ENCODE results near the gene HTRA3. TPM values are rescaled to one million over a fixed set of nuclear protein-coding genes. Genes with fewer than 3 reads are reported as not detected.
"Not testable (repeated sequence)": the region's sequence is repeated elsewhere in the genome, so short reads cannot be mapped to it uniquely, and the experiment has no call there.

Gene HTRA3
- total RNA-seq, 2 experiments from 2014 or later, result not detected

- Histone ChIP-seq H3K9me3 (ENCODE audit: low read length) (no peaks in the 10 kb centered on the region), H3K9me2 (ENCODE audit: insufficient read depth, low read length) (no peaks in the 10 kb centered on the region), H3K79me2 (ENCODE audit: insufficient read depth, low read depth, low read length) (no peaks in the 10 kb centered on the region), H4K20me1 (ENCODE audit: insufficient read depth, low read length) (no peaks in the 10 kb centered on the region), H3K4me2 (ENCODE audit: low read length) (no peak overlapping the region), H3K4me3 (ENCODE audit: low read depth, low read length, poor library complexity, severe bottlenecking) (no peak overlapping the region), H3K27ac (ENCODE audit: low read depth, low read length, poor library complexity, severe bottlenecking) (no peak overlapping the region), H2AFZ (ENCODE audit: low read length) (no peak overlapping the region), H3K4me1 (ENCODE audit: insufficient read depth, low read length, poor library complexity, severe bottlenecking) (no peaks in the 10 kb centered on the region), H3K36me3 (ENCODE audit: insufficient read depth, low read length) (no peaks in the 10 kb centered on the region)
- TF ChIP-seq, protein P1, sequence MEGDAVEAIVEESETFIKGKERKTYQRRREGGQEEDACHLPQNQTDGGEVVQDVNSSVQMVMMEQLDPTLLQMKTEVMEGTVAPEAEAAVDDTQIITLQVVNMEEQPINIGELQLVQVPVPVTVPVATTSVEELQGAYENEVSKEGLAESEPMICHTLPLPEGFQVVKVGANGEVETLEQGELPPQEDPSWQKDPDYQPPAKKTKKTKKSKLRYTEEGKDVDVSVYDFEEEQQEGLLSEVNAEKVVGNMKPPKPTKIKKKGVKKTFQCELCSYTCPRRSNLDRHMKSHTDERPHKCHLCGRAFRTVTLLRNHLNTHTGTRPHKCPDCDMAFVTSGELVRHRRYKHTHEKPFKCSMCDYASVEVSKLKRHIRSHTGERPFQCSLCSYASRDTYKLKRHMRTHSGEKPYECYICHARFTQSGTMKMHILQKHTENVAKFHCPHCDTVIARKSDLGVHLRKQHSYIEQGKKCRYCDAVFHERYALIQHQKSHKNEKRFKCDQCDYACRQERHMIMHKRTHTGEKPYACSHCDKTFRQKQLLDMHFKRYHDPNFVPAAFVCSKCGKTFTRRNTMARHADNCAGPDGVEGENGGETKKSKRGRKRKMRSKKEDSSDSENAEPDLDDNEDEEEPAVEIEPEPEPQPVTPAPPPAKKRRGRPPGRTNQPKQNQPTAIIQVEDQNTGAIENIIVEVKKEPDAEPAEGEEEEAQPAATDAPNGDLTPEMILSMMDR (conservative IDR thresholded peaks at IDR 0.05; ENCODE audit: low read length), result no peak
- TF ChIP-seq EZH2phosphoT487 (IDR thresholded peaks at IDR 0.05; ENCODE audit: borderline replicate concordance, low read depth, low read length), result no peak
- BruUV-seq (replicated peaks), result no TSS peak
- intact Hi-C loops (cut with micrococcal nuclease; ENCODE audit: unreplicated experiment), result no loop called here
- POLR2A ChIA-PET, result interaction anchor here (1.1 kb wide), 1 partner anchor 11 kb away, joined by 3 read pairs; no protein-coding TSS in a partner anchor
- no peak for DNase-seq (ENCODE audit: low spot score)
- CTCF ChIA-PET (ENCODE audit: unreplicated experiment), result interaction anchor here (1.1 kb wide), 1 partner anchor 12 kb away, joined by 4 read pairs; no protein-coding TSS in a partner anchor
These were observed 78.1 kb downstream of the HTRA3 start for GRCh38 chr4:8347660-8348059.

GRCh38 chr4:8348071-8348470 lies 78.5 kb downstream of the HTRA3 start:
- ChIA-PET CTCF (ENCODE audit: unreplicated experiment) (interaction anchor here (1.1 kb wide), 1 partner anchor 12 kb away, joined by 4 read pairs; no protein-coding TSS in a partner anchor), POLR2A (interaction anchor here (0.6 to 1.1 kb wide), 2 partner anchors 10 to 42 kb away, joined by 3 read pairs; no protein-coding TSS in a partner anchor)
- Histone ChIP-seq H3K9me2 (ENCODE audit: insufficient read depth, low read length) (no peaks in the 10 kb centered on the region), H3K9me3 (ENCODE audit: low read length) (no peaks in the 10 kb centered on the region), H3K4me2 (ENCODE audit: low read length) (no peak overlapping the region), H3K36me3 (ENCODE audit: insufficient read depth, low read length) (no peaks in the 10 kb centered on the region), H3K4me1 (ENCODE audit: insufficient read depth, low read length, poor library complexity, severe bottlenecking) (no peaks in the 10 kb centered on the region), H4K20me1 (ENCODE audit: insufficient read depth, low read length) (no peaks in the 10 kb centered on the region), H3K79me2 (ENCODE audit: insufficient read depth, low read depth, low read length) (no peaks in the 10 kb centered on the region), H2AFZ (ENCODE audit: low read length) (no peak overlapping the region), H3K27ac (ENCODE audit: low read depth, low read length, poor library complexity, severe bottlenecking) (no peak overlapping the region), H3K4me3 (ENCODE audit: low read depth, low read length, poor library complexity, severe bottlenecking) (no peak overlapping the region)
- intact Hi-C loops (cut with micrococcal nuclease; ENCODE audit: unreplicated experiment), result no loop called here
- DNase-seq (ENCODE audit: low spot score), result peak; percentile 13
- no TSS peak for BruUV-seq (replicated peaks)
- TF ChIP-seq EZH2phosphoT487 (IDR thresholded peaks at IDR 0.05; ENCODE audit: borderline replicate concordance, low read depth, low read length), result no peak
- TF ChIP-seq, protein P1 (conservative IDR thresholded peaks at IDR 0.05; ENCODE audit: low read length), result no peak

GRCh38 chr4:8349236-8349635 lies 79.7 kb downstream of the HTRA3 start:
- H4K20me1 ChIP-seq (ENCODE audit: insufficient read depth, low read length); H3K4me2 ChIP-seq (ENCODE audit: low read length); POLR2A ChIA-PET; H3K36me3 ChIP-seq (ENCODE audit: insufficient read depth, low read length); H2AFZ ChIP-seq (ENCODE audit: low read length); BruUV-seq (replicated peaks); H3K27ac ChIP-seq (ENCODE audit: low read depth, low read length, poor library complexity, severe bottlenecking); H3K9me3 ChIP-seq (ENCODE audit: low read length); H3K9me2 ChIP-seq (ENCODE audit: insufficient read depth, low read length); H3K79me2 ChIP-seq (ENCODE audit: insufficient read depth, low read depth, low read length); DNase-seq (ENCODE audit: low spot score); CTCF ChIA-PET (ENCODE audit: unreplicated experiment); intact Hi-C loops (cut with micrococcal nuclease; ENCODE audit: unreplicated experiment); H3K4me3 ChIP-seq (ENCODE audit: low read depth, low read length, poor library complexity, severe bottlenecking); H3K4me1 ChIP-seq (ENCODE audit: insufficient read depth, low read length, poor library complexity, severe bottlenecking): not testable (repeated sequence)
